Caco-2 (cell line): ENCODE results near the gene MADD. TPM values are rescaled to one million over a fixed set of nuclear protein-coding genes. Genes with fewer than 3 reads are reported as not detected.
A peak's percentile ranks its signal among the peaks of the same experiment; 100 is the strongest.

ENCODE experiments used
- BruUV-seq: library from RNA; stranded (reverse); fragments of 400-500 nt; replicated peaks from 2 replicates; lab custom pipeline; 2021; lab: Mats Ljungman, UMichigan
- CTCF ChIA-PET: fragments of 300-600 bp; sonication (Branson Sonifier 250); formaldehyde crosslinking; loops from one replicate; lab custom pipeline; 2022; ENCODE audit warnings: antibody characterized with exemption; lab: Charles Lee
- POLR2A ChIA-PET: fragments of 300-600 bp; sonication (Branson Sonifier 250); formaldehyde crosslinking; loops from one replicate; lab custom pipeline; 2022; ENCODE audit warnings: antibody characterized with exemption; lab: Charles Lee
- DNase-seq, 2 experiments: peaks; one replicate each; pipeline versions ENCODE4 v3.0.0 to v3.0.0-alpha.2; 2020 to 2022
- H3K27me3 ChIP-seq: replicated peaks from 2 replicates; pipeline ENCODE4 v1.6.0; 2011; ENCODE audit warnings: low read length; ENCODE audit not compliant: control insufficient read depth, insufficient read depth
- H3K36me3 ChIP-seq: 2 replicates; pipeline ENCODE4 v1.5.1; 2011; ENCODE audit warnings: low read length; ENCODE audit not compliant: control insufficient read depth, insufficient read depth
- H3K4me1 ChIP-seq: fragments of 250-450 bp; sonication (Bioruptor Pico); 2 replicates; pipeline ENCODE4 v1.5.1; 2020; ENCODE audit warnings: mild to moderate bottlenecking
- H3K4me3 ChIP-seq: 2 replicates; pipeline ENCODE4 v1.5.1; 2011; ENCODE audit warnings: low read depth, mild to moderate bottlenecking, control low read depth, low read length
- H3K9me3 ChIP-seq: fragments of 250-450 bp; sonication (Bioruptor Pico); 2 replicates; pipeline ENCODE4 v1.5.1; 2020; ENCODE audit warnings: mild to moderate bottlenecking, moderate library complexity
- H3K27ac Mint-ChIP-seq: one replicate; pipeline ENCODE4 v1.8.0; 2022; ENCODE audit warnings: mixed read lengths; ENCODE audit not compliant: unreplicated experiment
- H3K27me3 Mint-ChIP-seq: one replicate; pipeline ENCODE4 v1.8.0; 2022; ENCODE audit warnings: mixed read lengths; ENCODE audit not compliant: insufficient read depth, unreplicated experiment
- H3K36me3 Mint-ChIP-seq: one replicate; pipeline ENCODE4 v1.8.0; 2022; ENCODE audit warnings: mild to moderate bottlenecking, mixed read lengths; ENCODE audit not compliant: insufficient read depth, unreplicated experiment
- H3K4me1 Mint-ChIP-seq: one replicate; pipeline ENCODE4 v1.8.0; 2022; ENCODE audit warnings: low read depth, mixed read lengths; ENCODE audit not compliant: unreplicated experiment
- H3K4me3 Mint-ChIP-seq: one replicate; pipeline ENCODE4 v1.8.0; 2022; ENCODE audit warnings: mild to moderate bottlenecking, moderate library complexity, mixed read lengths; ENCODE audit not compliant: unreplicated experiment
- H3K9me3 Mint-ChIP-seq: one replicate; pipeline ENCODE4 v1.8.0; 2022; ENCODE audit warnings: mixed read lengths; ENCODE audit not compliant: unreplicated experiment
- CTCF ChIP-seq, 2 experiments: fragments of 200-600 bp in 1 of 2; IDR thresholded peaks; 1 replicate in 1 of 2; 2 replicates in 1 of 2; pipeline versions ENCODE4 v1.5.1 to v1.8.0; 2011 to 2022; ENCODE audit warnings: antibody characterized with exemption in 1 of 2, control low read depth in 1 of 2, inconsistent platforms in 1 of 2, low read depth in 1 of 2, low read length in 1 of 2, mild to moderate bottlenecking in 1 of 2, moderate library complexity in 1 of 2; ENCODE audit not compliant: insufficient read depth in 1 of 2, severe bottlenecking in 1 of 2, unreplicated experiment in 1 of 2
- intact Hi-C: fragments of 100-400 bp; cut with micrococcal nuclease; formaldehyde crosslinking; loops from one replicate; pipeline ENCODE4 v1.10.0; 2022; ENCODE audit not compliant: unreplicated experiment
- total RNA-seq: library from RNA; stranded (reverse); gene quantifications from 2 replicates; pipeline ENCODE4 v1.2.3, GENCODE V29; 2022

MADD gene
- total RNA-seq, 1 experiment from 2014 or later: 63.8 TPM

GRCh38 chr11:47233989-47234668 is 35.8 kb upstream of the MADD start:
- H3K27ac Mint-ChIP-seq: peak overlapping the region; percentile 47
- peaks cover 33% of the 10 kb centered on the region for H3K36me3 Mint-ChIP-seq
- Histone ChIP-seq H3K27me3 (no peaks in the 10 kb centered on the region), H3K36me3 (peaks cover 1% of the 10 kb centered on the region; the same call in 1 of the 2 replicates), H3K4me3 (no peak overlapping the region), H3K4me1 (peaks cover 19% of the 10 kb centered on the region), H3K9me3 (no peaks in the 10 kb centered on the region)
- H3K4me1 Mint-ChIP-seq: peaks cover 12% of the 10 kb centered on the region
- H3K27me3 Mint-ChIP-seq: no peaks in the 10 kb centered on the region
- intact Hi-C loops: loop anchor here (5.0 kb wide), 1 partner anchor 57 kb away; the partner anchor contains the start of gene ARFGAP2
- DNase-seq: peak in 1 of 2 experiments; percentile 49
- no TSS peak for BruUV-seq
- ChIA-PET CTCF (interaction anchor here (0.7 to 2.5 kb wide), 13 partner anchors 13 to 178 kb away, joined by 3 to 28 read pairs (median 5); partner anchors contain the start of genes ACP2, DDB2 and NR1H3), POLR2A (interaction anchor here (0.6 to 2.9 kb wide), 4 partner anchors 19 to 49 kb away, joined by 7 to 18 read pairs (median 9); partner anchors contain the start of gene DDB2)
- no peak overlapping the region for H3K4me3 Mint-ChIP-seq
- H3K9me3 Mint-ChIP-seq: no peaks in the 10 kb centered on the region
- peak; percentile 22 to 50 for TF ChIP-seq CTCF (IDR thresholded peaks at IDR 0.05; ENCODE audit: insufficient read depth in 1 of 2, low read depth in 1 of 2, low read length in 1 of 2, severe bottlenecking in 1 of 2, unreplicated experiment in 1 of 2)

GRCh38 chr11:47234669-47235100 is 35.2 kb upstream of the MADD start:
- peaks cover 1% of the 10 kb centered on the region; the same call in 1 of the 2 replicates for H3K36me3 ChIP-seq
- H3K27me3 ChIP-seq: no peaks in the 10 kb centered on the region
- Mint-ChIP-seq H3K4me3 (no peak overlapping the region), H3K27me3 (no peaks in the 10 kb centered on the region), H3K27ac (peak overlapping the region; percentile 47), H3K4me1 (peaks cover 12% of the 10 kb centered on the region), H3K36me3 (peaks cover 30% of the 10 kb centered on the region), H3K9me3 (no peaks in the 10 kb centered on the region)
- DNase-seq: no peak
- H3K9me3 ChIP-seq: no peaks in the 10 kb centered on the region
- CTCF ChIA-PET: interaction anchor here (1.2 to 2.5 kb wide), 7 partner anchors 14 to 120 kb away, joined by 4 to 28 read pairs (median 5); partner anchors contain the start of genes ACP2 and NR1H3
- no TSS peak for BruUV-seq
- no peak overlapping the region for H3K4me3 ChIP-seq
- H3K4me1 ChIP-seq: peaks cover 19% of the 10 kb centered on the region
- POLR2A ChIA-PET: interaction anchor here (2.1 to 2.9 kb wide), 2 partner anchors 20 to 49 kb away, joined by 7 to 18 read pairs; partner anchors contain the start of gene DDB2
- intact Hi-C loops: loop anchor here (5.0 kb wide), 1 partner anchor 57 kb away; the partner anchor contains the start of gene ARFGAP2
- no peak for TF ChIP-seq CTCF (IDR thresholded peaks at IDR 0.05; ENCODE audit: insufficient read depth in 1 of 2, low read depth in 1 of 2, low read length in 1 of 2, severe bottlenecking in 1 of 2, unreplicated experiment in 1 of 2)

GRCh38 chr11:47235163-47235562 is 34.8 kb upstream of the MADD start:
- no TSS peak for BruUV-seq
- intact Hi-C loops: no loop called here
- Histone ChIP-seq H3K9me3 (no peaks in the 10 kb centered on the region), H3K27me3 (no peaks in the 10 kb centered on the region), H3K36me3 (peaks cover 1% of the 10 kb centered on the region; the same call in 1 of the 2 replicates), H3K4me3 (no peak overlapping the region), H3K4me1 (peaks cover 19% of the 10 kb centered on the region)
- Mint-ChIP-seq H3K36me3 (peaks cover 32% of the 10 kb centered on the region), H3K4me3 (no peak overlapping the region), H3K9me3 (no peaks in the 10 kb centered on the region), H3K27me3 (no peaks in the 10 kb centered on the region), H3K4me1 (peaks cover 12% of the 10 kb centered on the region), H3K27ac (peak overlapping the region; percentile 47)
- TF ChIP-seq CTCF (IDR thresholded peaks at IDR 0.05; ENCODE audit: insufficient read depth in 1 of 2, low read depth in 1 of 2, low read length in 1 of 2, severe bottlenecking in 1 of 2, unreplicated experiment in 1 of 2): no peak
- DNase-seq: no peak
- ChIA-PET POLR2A (interaction anchor here (1.6 to 2.9 kb wide), 2 partner anchors 20 to 48 kb away, joined by 6 to 18 read pairs; partner anchors contain the start of gene DDB2), CTCF (interaction anchor here (1.9 to 2.5 kb wide), 4 partner anchors 13 to 56 kb away, joined by 4 to 28 read pairs (median 7); partner anchors contain the start of genes ACP2 and NR1H3)
